ENCODE results near the gene ING5.

DNA sequence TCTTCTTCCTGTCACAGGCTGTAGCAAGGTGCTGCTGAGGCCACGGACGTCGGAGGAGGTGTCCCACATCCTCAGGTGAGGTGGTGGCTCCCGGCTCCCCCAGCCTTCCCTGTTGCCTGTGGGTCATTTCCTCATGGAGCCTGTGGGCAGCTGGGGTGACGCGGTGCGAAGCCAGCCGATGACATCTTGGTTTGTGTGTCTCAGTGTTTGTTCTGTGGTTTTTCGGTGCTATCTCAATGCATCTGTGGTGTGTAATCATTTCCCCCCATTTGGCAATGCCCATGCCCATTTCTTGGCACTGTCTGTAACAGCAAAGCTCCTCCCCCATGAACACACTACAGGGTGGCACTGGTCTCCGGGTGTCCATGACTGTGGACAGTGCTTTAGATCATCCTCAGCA lies 39.2 kb downstream of the ING5 start:
- TF ChIP-seq POLR2A (IDR thresholded peaks at IDR 0.05) (no peak), CTCF (IDR thresholded peaks at IDR 0.05 in 8 of 11, conservative IDR thresholded peaks at IDR 0.05 in 3 of 11) (no peak)

Measured in spleen (tissue), 7 donors.